K562 (cell line): ENCODE measurements around the gene MAGI1. TPM values are rescaled to one million over a fixed set of nuclear protein-coding genes. Genes with fewer than 3 reads are reported as not detected.

ENCODE experiments used
- ATAC-seq: fragments of 200-7000 bp; cut with Tn5 transposase; 3 replicates; pipeline ENCODE4 v1.9.1; 2020; ENCODE audit warnings: moderate library complexity
- BruUV-seq: library from RNA; stranded (reverse); fragments of 400-500 nt; replicated peaks from 2 replicates; lab custom pipeline; 2021; lab: Mats Ljungman, UMichigan
- CTCF ChIA-PET: fragments of 300-600 bp; formaldehyde crosslinking; extraction: SDS; loops from one replicate; lab custom pipeline; 2021; ENCODE audit warnings: low intra/inter-chr PET ratio; lab: Yijun Ruan, JAX
- POLR2A ChIA-PET: fragments of 300-600, 350-650 bp; sonication (Branson Sonifier 250); formaldehyde crosslinking; extraction: SDS; loops from one replicate; lab custom pipeline; 2021; ENCODE audit warnings: antibody characterized with exemption, inconsistent platforms; lab: Yijun Ruan, JAX
- DNase-seq, 4 experiments: peaks; one replicate each; pipeline versions ENCODE4 v3.0.0 to v3.0.0-alpha.2; 2011 to 2018; ENCODE audit warnings: low spot score in 3 of 4, mixed read lengths in 3 of 4; ENCODE audit errors: extremely low read depth in 1 of 4
- FAIRE-seq: peaks from 2 replicates; lab custom pipeline; 2011; peaks lifted over from hg19 to GRCh38; lab: Jason Lieb, UNC
- H2AFZ ChIP-seq: 2 replicates; pipeline ENCODE4 v1.6.0; 2011; ENCODE audit warnings: low read depth, low read length, control low read depth, inconsistent platforms
- H3K27ac ChIP-seq: fragments of 200-600 bp; 3 replicates; pipeline ENCODE4 v1.8.0; 2011; ENCODE audit warnings: low read depth, mild to moderate bottlenecking, control low read depth, inconsistent platforms, low read length, moderate library complexity, mixed read lengths; ENCODE audit errors: extremely low read depth
- H3K27me3 ChIP-seq, 2 experiments: fragments of 300-600 bp in 1 of 2; 2 replicates in 1 of 2; 3 replicates in 1 of 2; pipeline versions ENCODE4 v1.6.0 to v1.8.0; 2011; ENCODE audit warnings: inconsistent platforms in 2 of 2, low read length in 2 of 2, mild to moderate bottlenecking in 1 of 2, mixed read lengths in 1 of 2, moderate library complexity in 1 of 2; ENCODE audit not compliant: control insufficient read depth in 2 of 2, insufficient read depth in 2 of 2
- H3K36me3 ChIP-seq: fragments of 300-600 bp; 3 replicates; pipeline ENCODE4 v1.8.0; 2011; ENCODE audit warnings: mild to moderate bottlenecking, low read length, inconsistent platforms; ENCODE audit not compliant: control insufficient read depth, insufficient read depth
- H3K4me1 ChIP-seq, 2 experiments: fragments of 200-600 bp in 1 of 2; replicated peaks in 1 of 2; 2 replicates in 1 of 2; 3 replicates in 1 of 2; pipeline versions ENCODE4 v1.5.1 to v1.8.0; 2011; ENCODE audit warnings: inconsistent platforms in 2 of 2, low read length in 2 of 2, mild to moderate bottlenecking in 1 of 2, mixed read lengths in 1 of 2, moderate library complexity in 1 of 2; ENCODE audit not compliant: control insufficient read depth in 2 of 2, insufficient read depth in 2 of 2
- H3K4me2 ChIP-seq: 2 replicates; pipeline ENCODE4 v1.6.1; 2011; ENCODE audit warnings: low read length, control low read depth, inconsistent platforms, mixed read lengths; ENCODE audit not compliant: insufficient read depth
- H3K4me3 ChIP-seq: fragments of 200-600 bp; sonication (generic), shearing (Covaris generic); 2 replicates; pipeline ENCODE4 v1.5.1; 2016; ENCODE audit warnings: control low read depth, inconsistent platforms
- H3K79me2 ChIP-seq: fragments of 200-600 bp; 3 replicates; pipeline ENCODE4 v1.8.0; 2011; ENCODE audit warnings: low read length, inconsistent platforms; ENCODE audit not compliant: control insufficient read depth, insufficient read depth
- H3K9ac ChIP-seq, 2 experiments: 2 replicates each; pipeline versions ENCODE4 v1.6.0 to v1.6.1; 2011; ENCODE audit warnings: low read depth in 2 of 2, low read length in 2 of 2, control low read depth in 1 of 2, inconsistent platforms in 1 of 2, mild to moderate bottlenecking in 1 of 2, mixed read lengths in 1 of 2; ENCODE audit not compliant: insufficient read depth in 1 of 2
- H3K9me1 ChIP-seq: one replicate; pipeline ENCODE4 v1.6.0; 2011; ENCODE audit warnings: inconsistent platforms, mild to moderate bottlenecking, low read length, moderate library complexity; ENCODE audit not compliant: control insufficient read depth, insufficient read depth
- H3K9me3 ChIP-seq: replicated peaks from 2 replicates; pipeline ENCODE4 v1.5.1; 2011; ENCODE audit warnings: low read depth, low read length, inconsistent platforms; ENCODE audit not compliant: control insufficient read depth, insufficient read depth
- H4K20me1 ChIP-seq: replicated peaks from 2 replicates; pipeline ENCODE4 v1.6.1; 2011; ENCODE audit warnings: low read length, inconsistent platforms, mixed read lengths; ENCODE audit not compliant: control insufficient read depth, insufficient read depth
- CTCFL ChIP-seq: IDR thresholded peaks from 2 replicates; pipeline ENCODE4 v1.6.1; 2011; ENCODE audit warnings: borderline replicate concordance, low read depth, mild to moderate bottlenecking, moderate library complexity, low read length; ENCODE audit not compliant: insufficient read depth, poor library complexity, severe bottlenecking
- ELF4 ChIP-seq: fragments of 450-650 bp; formaldehyde crosslinking; IDR thresholded peaks from 2 replicates; pipeline ENCODE4 v1.4.0; 2022; ENCODE audit warnings: missing genetic modification characterization
- HINFP ChIP-seq: fragments of 450-650 bp; conservative IDR thresholded peaks from 2 replicates; pipeline ENCODE4 v1.6.1; 2016; ENCODE audit warnings: missing genetic modification characterization, low read depth, mild to moderate bottlenecking, control low read depth, missing compliant biosample characterization
- NR3C1 ChIP-seq: sonication (generic); formaldehyde crosslinking; IDR thresholded peaks from 2 replicates; pipeline ENCODE4 v1.8.1; 2022; ENCODE audit warnings: missing genetic modification reagents
- SAFB2 ChIP-seq: fragments of 200-400 bp; formaldehyde crosslinking; IDR thresholded peaks from 2 replicates; pipeline ENCODE4 v1.6.1; 2018; ENCODE audit warnings: borderline replicate concordance, low read length, low read depth, moderate library complexity; ENCODE audit not compliant: severe bottlenecking
- TAL1 ChIP-seq: fragments of 450-650 bp; IDR thresholded peaks from 2 replicates; pipeline ENCODE4 v1.6.1; 2016; ENCODE audit warnings: mild to moderate bottlenecking
- WGBS: fragments of 100-300 bp; shearing (Covaris generic); methylation state at CpG from one replicate; pipeline ENCODE4 v1.1.6; 2016; ENCODE audit warnings: low coverage, mixed read lengths; ENCODE audit not compliant: insufficient coverage; ENCODE audit errors: missing lambda C conversion rate; 5-methylcytosine and 5-hydroxymethylcytosine counted together
- in situ Hi-C: fragments of 300-500 bp; cut with MboI; formaldehyde crosslinking; loops from 4 replicates; pipeline ENCODE4 v1.15.0; 2018; ENCODE audit warnings: inconsistent platforms, mixed read lengths
- intact Hi-C: fragments of 100-400 bp; cut with micrococcal nuclease; formaldehyde crosslinking; loops from 2 replicates; pipeline ENCODE4 v1.14.2; 2022
- polyA plus RNA-seq, 8 experiments: library from polyadenylated mRNA; depleted of rRNA in 4 of 8; stranded (reverse) in 5 of 8; unstranded in 3 of 8; fragments of >200 nt; fragmentation: Nextera tagmentation in 2 of 8; fragmentation: Illumina TruSeq in 1 of 8; extraction: Ambion mirVana in 2 of 8; extraction: Trizol in 1 of 8; gene quantifications; 2 replicates each; pipeline versions ENCODE4 v1.2.1 to v1.2.3, GENCODE V29; 2011 to 2014; ENCODE audit warnings: inconsistent platforms in 1 of 8, missing spikeins in 1 of 8
- total RNA-seq, 7 experiments: library from RNA; depleted of rRNA in 6 of 7; stranded (reverse); fragments of >200 nt in 6 of 7; fragmentation: Illumina TruSeq in 2 of 7; extraction: Trizol in 2 of 7; gene quantifications; 2 replicates each; pipeline versions ENCODE4 v1.2.1 to v1.2.3, GENCODE V29; 2011 to 2021; ENCODE audit warnings: low replicate concordance in 1 of 7

The MAGI1 gene
- total and polyA plus RNA-seq, 9 of the 15 experiments (the other 6 are each of a cell fraction or from before 2014, with no cell fraction given), result 7.8 to 59.4 (median 43.2) TPM

- CTCF ChIA-PET, result no interaction called here
- no peak for FAIRE-seq
- ATAC-seq, result no peak
These were observed 325.7 kb downstream of the MAGI1 start for GRCh38 chr3:65713016-65713415.

More at GRCh38 chr3:65713016-65713415, 325.7 kb downstream of the MAGI1 start:
- no peak overlapping the region for H3K27ac ChIP-seq
- no peaks in the 10 kb centered on the region for H3K9me3 ChIP-seq
- no peak for DNase-seq
- BruUV-seq, result no TSS peak
- H3K4me3 ChIP-seq, result no peak overlapping the region
- H4K20me1 ChIP-seq, result no peaks in the 10 kb centered on the region
- in situ Hi-C loops, result no loop called here
- H2AFZ ChIP-seq, result no peak overlapping the region
- intact Hi-C loops, result no loop called here
- no peaks in the 10 kb centered on the region for H3K36me3 ChIP-seq
- H3K27me3 ChIP-seq, result no peaks in the 10 kb centered on the region
- no peak overlapping the region for H3K9ac ChIP-seq
- 0% methylated on average over 1 of the region's 1 CpG for WGBS
- POLR2A ChIA-PET, result no interaction called here
- no peak overlapping the region for H3K4me2 ChIP-seq
- no peaks in the 10 kb centered on the region for H3K9me1 ChIP-seq
- TF ChIP-seq TAL1, result no peak
- TF ChIP-seq SAFB2, result no peak
- no peak for TF ChIP-seq HINFP (tag)
- no peak for TF ChIP-seq NR3C1 (CRISPR knock-in tag)
- no peak for TF ChIP-seq CTCFL
- no peak for TF ChIP-seq ELF4 (CRISPR knock-in tag)
- H3K4me1 ChIP-seq, result no peaks in the 10 kb centered on the region; a peak in 1 of 5 replicates
- no peaks in the 10 kb centered on the region for H3K79me2 ChIP-seq
